Ascending aorta (tissue), 2 donors: ENCODE results near the gene ERICH3. TPM values are rescaled to one million over a fixed set of nuclear protein-coding genes. Genes with fewer than 3 reads are reported as not detected.

Source experiments
- DNase-seq, 2 donors: peaks; one replicate each; pipeline ENCODE4 v3.0.0-alpha.2; 2019; ENCODE audit warnings: low spot score in 2 of 2
- H3K27ac ChIP-seq, 2 donors: fragments of 200-600 bp; sonication (generic); one replicate each; pipeline ENCODE4 v1.5.1; 2016 to 2017; ENCODE audit warnings: mild to moderate bottlenecking in 1 of 2
- H3K27me3 ChIP-seq: fragments of 200-600 bp; sonication (generic); one replicate; pipeline ENCODE4 v1.5.1; 2017
- H3K36me3 ChIP-seq, 2 donors: fragments of 200-600 bp; sonication (generic); one replicate each; pipeline ENCODE4 v1.5.1; 2016
- H3K4me1 ChIP-seq, 2 donors: fragments of 200-600 bp; sonication (generic); one replicate each; pipeline ENCODE4 v1.5.1; 2016 to 2017; ENCODE audit warnings: mild to moderate bottlenecking in 1 of 2
- H3K4me3 ChIP-seq, 2 donors: fragments of 200-600 bp; sonication (generic); one replicate each; pipeline ENCODE4 v1.5.1; 2016 to 2017; ENCODE audit warnings: mild to moderate bottlenecking in 1 of 2
- H3K9me3 ChIP-seq, 2 donors: fragments of 200-600 bp; sonication (generic); one replicate each; pipeline ENCODE4 v1.5.1; 2016
- CTCF ChIP-seq, 3 experiments: fragments of 200-600 bp in 2 of 3; fragments of 450-650 bp in 1 of 3; sonication (generic) in 2 of 3; IDR thresholded peaks; one replicate each; pipeline ENCODE4 v1.5.1; 2016 to 2019; ENCODE audit warnings: antibody characterized with exemption in 3 of 3, mild to moderate bottlenecking in 1 of 3, moderate library complexity in 1 of 3
- intact Hi-C: fragments of 100-400 bp; cut with DNase I; formaldehyde crosslinking; loops from one replicate; pipeline ENCODE4 v1.15.1; 2023
- total RNA-seq: library from RNA; depleted of rRNA; stranded (reverse); fragments of >200 nt; gene quantifications from one replicate; pipeline ENCODE4 v1.1.0, GENCODE V29; 2016

Gene ERICH3
- total RNA-seq, 1 donor from 2014 or later = not detected

- Histone ChIP-seq H3K27ac (no peak overlapping the region), H3K36me3 (no peaks in the 10 kb centered on the region), H3K9me3 (no peaks in the 10 kb centered on the region), H3K4me1 (no peaks in the 10 kb centered on the region), H3K27me3 (no peaks in the 10 kb centered on the region), H3K4me3 (no peak overlapping the region)
- intact Hi-C loops = no loop called here
- DNase-seq = no peak
- no peak for TF ChIP-seq CTCF (IDR thresholded peaks at IDR 0.05)
These were observed 149.6 kb downstream of the ERICH3 start for GRCh38 chr1:74523873-74524480.

GRCh38 chr1:74522148-74522547 is 151.4 kb downstream of the ERICH3 start:
- intact Hi-C loops = no loop called here
- no peaks in the 10 kb centered on the region for H3K36me3 ChIP-seq
- H3K4me1 ChIP-seq = no peaks in the 10 kb centered on the region
- no peak for DNase-seq
- TF ChIP-seq CTCF (IDR thresholded peaks at IDR 0.05) = no peak
- H3K27ac ChIP-seq = no peak overlapping the region
- H3K9me3 ChIP-seq = no peaks in the 10 kb centered on the region
- no peak overlapping the region for H3K4me3 ChIP-seq
- no peaks in the 10 kb centered on the region for H3K27me3 ChIP-seq

Other genes with a start within 250 kb of the ERICH3 start
- gene LRRC53, start 161.2 kb downstream of the ERICH3 start, total RNA-seq = not detected
- 6.8 TPM for gene CRYZ, start 59.3 kb upstream of the ERICH3 start, total RNA-seq
- gene TYW3, start 59.4 kb upstream of the ERICH3 start, total RNA-seq = 6.2 TPM